GM23338 (cell line): ENCODE data around the gene FMR1. TPM values are rescaled to one million over a fixed set of nuclear protein-coding genes. Genes with fewer than 3 reads are reported as not detected.

Experiments
- ATAC-seq: fragments of 200-7000 bp; cut with Tn5 transposase; 3 replicates; pipeline ENCODE4 v1.9.1; 2020
- DNase-seq: peaks from one replicate; pipeline ENCODE4 v3.0.0-alpha.2; 2015; ENCODE audit warnings: low spot score
- H2AFZ ChIP-seq: fragments of 200-600 bp; sonication (generic); 2 replicates; pipeline ENCODE4 v1.8.0; 2016; ENCODE audit warnings: antibody characterized with exemption, mild to moderate bottlenecking, moderate library complexity
- H3F3A ChIP-seq: fragments of 200-600 bp; sonication (generic); replicated peaks from 2 replicates; pipeline ENCODE4 v1.8.0; 2017; ENCODE audit warnings: antibody characterized with exemption, mixed run types, low read depth
- H3K27ac ChIP-seq: fragments of 200-600 bp; sonication (generic); 2 replicates; pipeline ENCODE4 v1.6.1; 2016; ENCODE audit warnings: low read depth
- H3K27me3 ChIP-seq: fragments of 200-600 bp; sonication (generic); 2 replicates; pipeline ENCODE4 v1.8.0; 2016; ENCODE audit warnings: mild to moderate bottlenecking, mixed run types, moderate library complexity; ENCODE audit not compliant: insufficient read depth
- H3K36me3 ChIP-seq: fragments of 200-600 bp; sonication (generic); 2 replicates; pipeline ENCODE4 v1.8.0; 2016; ENCODE audit warnings: mild to moderate bottlenecking; ENCODE audit not compliant: insufficient read depth
- H3K4me1 ChIP-seq: fragments of 200-600 bp; sonication (generic); 2 replicates; pipeline ENCODE4 v1.8.0; 2016; ENCODE audit warnings: mild to moderate bottlenecking, moderate library complexity; ENCODE audit not compliant: insufficient read depth
- H3K4me2 ChIP-seq: fragments of 200-600 bp; sonication (generic); 2 replicates; pipeline ENCODE4 v1.7.1; 2017; ENCODE audit warnings: mixed run types
- H3K4me3 ChIP-seq: fragments of 200-600 bp; sonication (generic); 2 replicates; pipeline ENCODE4 v1.6.1; 2016; ENCODE audit warnings: mixed run types
- H3K79me2 ChIP-seq: fragments of 200-600 bp; sonication (generic); replicated peaks from 2 replicates; pipeline ENCODE4 v1.8.0; 2017; ENCODE audit warnings: mild to moderate bottlenecking; ENCODE audit not compliant: insufficient read depth
- H3K9me2 ChIP-seq: fragments of 200-600 bp; sonication (generic); 2 replicates; pipeline ENCODE4 v1.8.0; 2017; ENCODE audit not compliant: insufficient read depth
- H4K20me1 ChIP-seq: fragments of 200-600 bp; sonication (generic); replicated peaks from 2 replicates; pipeline ENCODE4 v1.8.0; 2017; ENCODE audit warnings: mild to moderate bottlenecking; ENCODE audit not compliant: insufficient read depth
- H3K27ac Mint-ChIP-seq: 2 replicates; pipeline ENCODE4 v1.8.0; 2020; ENCODE audit warnings: inconsistent platforms, mild to moderate bottlenecking, moderate library complexity, mixed read lengths
- H3K27me3 Mint-ChIP-seq: 3 replicates; pipeline ENCODE4 v1.8.0; 2022; ENCODE audit warnings: low read depth, mild to moderate bottlenecking, moderate library complexity, mixed read lengths, inconsistent platforms; ENCODE audit not compliant: insufficient read depth, poor library complexity
- H3K36me3 Mint-ChIP-seq: 3 replicates; pipeline ENCODE4 v1.8.0; 2021; ENCODE audit warnings: low read depth, mild to moderate bottlenecking, inconsistent platforms, moderate library complexity, mixed read lengths
- H3K4me1 Mint-ChIP-seq: 3 replicates; pipeline ENCODE4 v1.8.0; 2020; ENCODE audit warnings: mild to moderate bottlenecking, inconsistent platforms, mixed read lengths
- H3K4me3 Mint-ChIP-seq: 3 replicates; pipeline ENCODE4 v1.8.0; 2021; ENCODE audit warnings: moderate library complexity, mild to moderate bottlenecking, inconsistent platforms, mixed read lengths
- H3K9me3 Mint-ChIP-seq: 3 replicates; pipeline ENCODE4 v1.8.0; 2020; ENCODE audit warnings: moderate library complexity, mild to moderate bottlenecking, inconsistent platforms, mixed read lengths
- POLR2AphosphoS5 ChIP-seq: IDR thresholded peaks from 2 replicates; pipeline ENCODE4 v1.6.1; 2016; ENCODE audit warnings: antibody characterized with exemption, low read depth
- ZNF462 ChIP-seq: fragments of 250-450 bp; sonication (Bioruptor Pico); IDR thresholded peaks from 2 replicates; pipeline ENCODE4 v1.5.0; 2020; ENCODE audit warnings: mild to moderate bottlenecking, moderate library complexity
- long read RNA-seq: library from polyadenylated mRNA; unstranded; transcript quantifications from one replicate; pipeline ENCODE4 v2.0.0, GENCODE V29; 2020; ENCODE audit not compliant: unreplicated experiment
- polyA plus RNA-seq: library from polyadenylated mRNA; unstranded; fragments of >200 nt; fragmentation: Nextera tagmentation; extraction: Ambion mirVana; gene quantifications from 2 replicates; pipeline ENCODE4 v1.2.1, GENCODE V29; 2016
- total RNA-seq: library from RNA; depleted of rRNA; stranded (reverse); fragments of >200 nt; shearing (Covaris generic); gene quantifications from 2 replicates; pipeline ENCODE4 v1.2.3, GENCODE V29; 2014; rRNA removed

Gene FMR1
- total RNA-seq (36.5 and 44.3 TPM in 2 replicates), polyA plus RNA-seq (13.0 and 17.1 TPM in 2 replicates)
- long read RNA-seq, partial matches to known transcripts: 1 of 2 reads
- long read RNA-seq, other reads (novel, unspliced or antisense): 1 of 2 reads

- peaks cover 5% of the 10 kb centered on the region for H3K27me3 Mint-ChIP-seq
- TF ChIP-seq POLR2AphosphoS5: peak; percentile 59
- no peak for TF ChIP-seq ZNF462 (CRISPR knock-in tag)
- H2AFZ ChIP-seq: no peak within 1 kb of the TSS
Measured at GRCh38 chrX:147911192-147912022, at the start of gene FMR1. Gene FMR1, plus strand, starts transcription at chrX:147911919. Its CDS starts 261 bp downstream, at chrX:147912180.

More at GRCh38 chrX:147911192-147912022, at the start of gene FMR1:
- Mint-ChIP-seq H3K4me3 (peak within 1 kb of the TSS; percentile 95), H3K27ac (peak within 1 kb of the TSS; percentile 98), H3K9me3 (no peaks in the 10 kb centered on the region), H3K4me1 (peaks cover 23% of the 10 kb centered on the region), H3K36me3 (no peaks in the 10 kb centered on the region)
- peak within 1 kb of the TSS; percentile 83 for H3K4me2 ChIP-seq
- H3K27ac ChIP-seq: peak within 1 kb of the TSS; percentile 89
- H3K4me1 ChIP-seq: peaks cover 29% of the 10 kb centered on the region
- peak; percentile 82 for ATAC-seq
- no peaks in the 10 kb centered on the region for H3K9me2 ChIP-seq
- no peaks in the 10 kb centered on the region for H3F3A ChIP-seq
- H3K36me3 ChIP-seq: no peaks in the 10 kb centered on the region
- H4K20me1 ChIP-seq: peaks cover 4% of the 10 kb centered on the region; the same call in 1 of the 2 replicates
- peaks cover 39% of the 10 kb centered on the region for H3K79me2 ChIP-seq
- peaks cover 7% of the 10 kb centered on the region for H3K27me3 ChIP-seq
- H3K4me3 ChIP-seq: peak within 1 kb of the TSS; percentile 74
- peak; percentile 91 for DNase-seq
